IPS DF 4.7 (cell line): ENCODE measurements around the gene FGGY.
"Not testable (repeated sequence)": the region's sequence is repeated elsewhere in the genome, so short reads cannot be mapped to it uniquely, and the experiment has no call there.

Experiments used
- DNase-seq: peaks from one replicate; pipeline ENCODE4 v3.0.0-alpha.2; 2013; ENCODE audit warnings: low spot score; ENCODE audit errors: extremely low read depth

Gene FGGY

GRCh38 chr1:59438058-59438560 is 141.2 kb downstream of the FGGY start:
- no peak for DNase-seq

- DNase-seq = no peak
Measured at GRCh38 chr1:59442492-59442891, 145.6 kb downstream of the FGGY start.

GRCh38 chr1:59443310-59443709 is 146.4 kb downstream of the FGGY start:
- DNase-seq = no peak

DNA sequence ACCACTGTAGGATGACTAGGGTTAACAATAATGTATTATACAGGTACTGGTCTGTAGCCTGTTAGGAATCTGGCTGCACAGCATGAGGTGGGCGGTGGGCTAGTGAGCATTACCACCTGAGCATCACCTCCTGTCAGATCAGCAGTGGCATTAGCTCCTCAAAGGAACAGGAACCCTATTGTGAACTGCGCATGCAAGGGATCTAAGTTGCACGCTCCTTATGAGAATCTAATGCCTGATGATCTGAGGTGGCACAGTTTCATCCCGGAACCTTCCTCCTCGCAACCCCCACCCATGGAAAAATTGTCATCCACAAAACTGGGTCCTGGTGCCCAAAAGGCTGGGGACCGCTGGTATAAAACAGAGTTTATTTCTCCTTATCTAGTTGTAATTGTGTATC is 147.6 kb downstream of the FGGY start:
- no peak for DNase-seq

DNA sequence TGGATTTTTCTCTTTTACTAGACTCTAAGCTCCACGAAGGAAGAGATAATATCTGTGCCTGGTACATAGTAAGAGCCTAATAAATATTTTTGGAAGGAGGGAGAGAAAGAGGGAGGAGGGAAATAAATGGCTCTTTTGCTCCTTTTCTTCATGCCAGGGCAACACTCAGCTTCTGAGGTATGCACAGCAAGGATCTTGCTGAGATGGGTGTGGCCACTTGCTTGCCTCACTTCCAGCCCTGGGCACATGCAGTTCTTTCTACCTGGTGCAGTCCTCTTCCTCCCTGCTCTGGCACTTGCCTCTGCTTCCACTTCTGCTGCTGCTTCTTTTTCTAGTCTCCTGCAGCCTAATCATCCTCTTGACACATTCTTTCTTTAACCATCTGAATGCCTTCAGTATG is 148.1 kb downstream of the FGGY start:
- no peak for DNase-seq

DNA sequence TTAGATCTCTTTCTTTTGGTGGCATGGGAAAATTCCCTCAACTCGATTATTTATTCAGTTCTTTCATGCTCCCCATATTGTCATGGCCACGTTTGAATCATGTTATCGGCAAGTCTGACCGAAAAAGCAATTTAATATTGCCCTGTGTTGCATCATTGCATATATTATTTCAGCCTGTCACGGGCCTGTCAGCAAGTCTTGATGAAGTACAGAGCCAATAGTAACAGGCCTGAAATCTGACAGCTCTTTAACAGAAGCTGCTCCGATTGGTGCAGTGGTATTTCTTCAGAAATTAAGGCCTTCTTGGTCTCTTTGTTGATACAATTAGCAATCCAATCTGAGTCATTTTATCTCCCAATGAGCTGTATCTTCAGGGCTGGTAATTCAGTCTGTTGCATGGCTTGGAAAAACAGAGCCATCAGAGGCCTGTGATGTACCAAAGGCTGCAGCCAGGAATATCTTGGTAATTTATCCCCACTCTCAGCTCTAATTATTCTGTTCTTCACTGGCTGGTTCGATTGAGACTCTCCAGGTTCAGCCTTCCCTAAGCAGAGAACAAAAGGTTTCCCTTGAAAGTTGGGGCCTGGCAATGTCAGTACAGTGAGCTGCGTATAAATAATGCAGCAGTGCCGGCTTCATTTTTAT is 149.5 kb downstream of the FGGY start:
- DNase-seq = no peak

DNA sequence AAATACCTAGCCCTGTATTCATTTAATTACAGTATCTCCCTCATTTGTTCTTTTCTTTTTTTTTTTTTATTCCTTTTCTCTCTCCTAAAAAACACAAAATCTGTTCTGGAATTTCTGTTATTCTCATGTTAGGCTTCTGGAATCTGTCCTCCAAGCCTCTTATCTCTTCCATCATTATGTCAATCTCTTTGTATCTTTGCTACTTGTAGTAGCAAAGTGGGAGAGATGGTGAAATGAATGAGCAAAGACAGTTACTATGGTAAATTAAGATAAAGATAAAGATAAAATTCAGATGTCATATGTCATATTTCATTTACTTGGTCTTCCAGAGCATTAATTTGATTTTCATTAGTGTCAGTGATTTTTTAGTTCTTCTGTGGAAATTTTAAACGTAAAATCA is 155.1 kb downstream of the FGGY start:
- no peak for DNase-seq

DNA sequence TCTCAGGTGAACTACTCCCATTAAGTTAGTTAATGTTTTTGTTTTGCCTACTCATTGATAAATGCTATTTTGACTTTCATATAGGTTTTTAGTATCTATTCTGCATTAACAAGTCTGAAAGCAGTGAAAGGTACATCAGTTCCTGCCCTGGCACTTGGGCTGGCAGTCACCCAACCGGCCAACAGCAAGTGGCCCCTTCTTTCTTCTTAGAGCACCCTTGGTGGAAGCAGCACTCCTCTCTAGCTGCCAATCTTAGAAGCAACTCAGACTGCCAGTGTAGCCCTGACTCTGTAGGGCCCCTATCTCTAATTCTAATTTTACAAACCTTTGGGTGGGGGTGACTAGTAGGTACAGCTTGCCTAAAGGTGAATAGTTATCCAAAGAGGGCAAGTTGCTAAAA is 155.7 kb downstream of the FGGY start:
- no peak for DNase-seq

DNA sequence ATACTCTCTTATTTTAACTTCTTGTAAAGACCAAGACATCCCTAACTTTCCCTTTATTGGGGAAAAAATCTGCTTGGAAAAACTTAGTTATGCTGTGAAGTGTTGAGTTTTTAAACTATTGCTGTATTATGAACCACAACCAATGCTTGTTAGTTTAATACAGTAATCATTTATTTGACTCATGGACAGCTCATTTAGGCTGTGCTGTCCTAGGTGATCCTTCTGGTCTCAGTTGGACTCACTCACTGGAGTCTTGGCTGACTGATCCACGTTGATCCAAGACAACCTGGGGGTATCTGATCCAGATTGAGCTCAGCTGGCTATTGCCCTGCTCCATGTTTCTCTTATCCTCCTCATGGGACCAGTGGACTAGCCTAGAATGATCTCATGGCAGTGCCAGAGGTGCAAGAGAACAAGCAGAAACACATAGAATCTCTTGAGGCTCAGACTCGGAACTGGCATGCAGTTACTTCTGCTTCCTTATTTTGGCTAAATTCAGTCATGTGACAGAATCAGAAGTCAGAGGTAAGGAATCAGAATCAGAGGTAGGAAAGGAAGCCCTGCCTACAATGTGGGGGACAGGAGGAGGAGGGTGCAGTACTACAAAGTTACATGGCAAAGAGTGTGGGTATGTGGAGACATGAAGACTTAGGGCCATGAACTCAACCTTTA is 156.5 kb downstream of the FGGY start:
- DNase-seq = no peak

GRCh38 chr1:59455206-59455605 is 158.3 kb downstream of the FGGY start:
- DNase-seq = no peak

DNA sequence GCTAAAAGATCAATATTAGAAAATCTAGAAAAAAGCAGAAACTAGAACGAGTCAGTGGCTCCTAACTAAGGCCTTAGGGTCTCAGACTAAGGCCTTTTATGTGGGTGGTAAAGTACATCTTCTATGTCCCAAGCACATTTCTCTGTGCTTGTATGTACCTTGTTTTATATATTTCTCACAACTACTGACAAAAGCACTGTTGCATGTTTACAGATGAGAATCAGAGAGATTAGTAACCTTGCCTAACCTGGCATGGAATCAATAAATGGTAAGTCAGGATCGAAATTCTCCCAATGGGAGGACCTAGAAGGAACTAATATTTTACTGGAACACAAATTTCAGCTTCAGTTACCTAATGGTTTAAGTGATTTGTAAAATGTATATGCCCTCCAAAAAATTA is 160.9 kb downstream of the FGGY start:
- DNase-seq = no peak

DNA sequence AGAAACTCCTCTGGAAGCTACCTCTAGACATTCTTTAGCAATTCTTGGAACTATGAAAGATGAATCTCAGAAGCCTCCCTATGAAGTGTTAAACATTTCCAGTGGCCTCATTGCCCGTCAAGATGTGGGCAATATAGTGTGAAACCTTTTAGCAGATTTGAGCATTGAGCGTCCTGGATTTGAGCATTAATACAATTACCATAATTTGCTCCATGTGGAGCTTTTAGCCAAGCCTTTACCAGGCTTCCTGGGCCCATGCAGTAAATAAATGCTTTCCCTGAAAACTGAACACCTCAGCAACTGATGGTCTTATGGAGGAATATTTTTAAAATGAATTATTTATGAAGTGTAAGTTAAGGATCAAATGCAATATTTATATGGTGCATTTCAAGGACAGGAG is 162.0 kb downstream of the FGGY start:
- DNase-seq = no peak

DNA sequence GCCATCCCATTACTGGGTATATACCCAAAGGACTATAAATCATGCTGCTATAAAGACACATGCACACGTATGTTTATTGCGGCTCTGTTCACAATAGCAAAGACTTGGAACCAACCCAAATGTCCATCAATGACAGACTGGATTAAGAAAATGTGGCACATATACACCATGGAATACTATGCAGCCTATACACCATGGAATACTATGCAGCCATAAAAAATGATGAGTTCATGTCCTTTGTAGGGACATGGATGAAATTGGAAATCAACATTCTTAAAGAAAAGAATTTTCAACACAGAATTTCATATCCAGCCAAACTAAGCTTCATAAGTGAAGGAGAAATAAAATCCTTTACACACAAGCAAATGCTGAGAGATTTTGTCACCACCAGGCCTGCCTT is 166.0 kb downstream of the FGGY start:
- not testable (repeated sequence) for DNase-seq

DNA sequence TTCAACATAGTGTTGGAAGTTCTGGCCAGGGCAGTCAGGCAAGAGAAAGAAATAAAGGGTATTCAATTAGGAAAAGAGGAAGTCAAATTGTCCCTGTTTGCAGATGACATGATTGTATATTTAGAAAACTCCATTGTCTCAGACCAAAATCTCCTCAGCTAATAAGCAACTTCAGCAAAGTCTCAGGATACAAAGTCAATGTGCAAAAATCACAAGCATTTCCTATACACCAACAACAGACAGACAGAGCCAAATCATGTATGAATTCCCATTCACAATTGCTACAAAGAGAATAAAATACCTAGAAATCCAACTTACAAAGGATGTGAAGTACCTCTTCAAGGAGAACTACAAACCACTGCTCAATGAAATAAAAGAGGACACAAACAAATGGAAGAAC is 168.6 kb downstream of the FGGY start:
- DNase-seq = not testable (repeated sequence)

DNA sequence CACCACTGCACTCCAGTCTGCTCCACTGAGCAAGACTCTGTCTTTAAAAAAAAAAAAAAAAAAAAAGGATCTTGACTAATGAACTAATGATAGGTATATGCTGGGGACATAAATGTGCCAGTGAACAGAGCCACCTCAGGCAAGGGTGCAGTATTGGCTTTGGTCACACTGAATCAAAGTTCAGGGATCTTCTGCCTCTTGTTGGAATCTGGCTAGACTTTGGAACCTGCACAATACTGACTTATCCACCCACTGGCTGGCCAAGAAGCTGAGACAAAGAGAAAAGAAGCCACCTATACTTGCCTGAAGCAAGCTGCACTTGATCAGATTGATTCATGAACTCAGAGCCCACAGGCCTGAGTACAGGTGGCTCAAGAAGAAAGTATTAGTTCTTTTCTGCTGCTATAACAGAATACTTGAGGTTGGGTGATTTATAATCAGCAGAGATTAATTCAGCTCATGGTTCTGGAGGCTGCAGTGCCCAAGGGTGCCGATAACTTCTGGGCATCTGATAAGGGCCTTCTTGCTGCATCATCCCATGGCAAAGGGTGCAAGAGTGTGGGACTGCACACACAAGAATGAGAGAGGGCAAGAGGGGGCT is 172.0 kb downstream of the FGGY start:
- no peak for DNase-seq

DNA sequence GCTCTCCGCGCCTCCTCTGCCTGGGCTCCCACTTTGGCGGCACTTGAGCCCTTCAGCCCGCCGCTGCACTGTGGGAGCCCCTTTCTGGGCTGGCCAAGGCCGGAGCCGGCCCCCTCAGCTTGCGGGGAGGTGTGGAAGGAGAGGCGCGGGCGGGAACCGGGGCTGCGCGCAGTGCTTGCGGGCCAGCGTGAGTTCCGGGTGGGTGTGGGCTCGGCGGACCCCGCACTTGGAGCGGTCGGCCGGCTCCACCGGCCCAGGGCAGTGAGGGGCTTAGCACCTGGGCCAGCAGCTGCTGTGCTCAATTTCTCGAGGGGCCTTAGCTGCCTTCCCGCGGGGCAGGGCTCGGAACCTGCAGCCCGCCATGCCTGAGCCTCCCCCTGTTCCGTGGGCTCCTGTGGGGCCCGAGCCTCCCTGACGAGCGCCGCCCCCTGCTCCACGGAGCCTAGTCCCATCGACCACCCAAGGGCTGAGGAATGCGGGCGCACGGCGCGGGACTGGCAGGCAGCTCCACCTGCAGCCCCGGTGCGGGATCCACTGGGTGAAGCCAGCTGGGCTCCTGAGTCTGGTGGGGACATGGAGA is 175.2 kb downstream of the FGGY start:
- not testable (repeated sequence) for DNase-seq

- no peak for DNase-seq
Measured at GRCh38 chr1:59473831-59474230, 176.9 kb downstream of the FGGY start.

DNA sequence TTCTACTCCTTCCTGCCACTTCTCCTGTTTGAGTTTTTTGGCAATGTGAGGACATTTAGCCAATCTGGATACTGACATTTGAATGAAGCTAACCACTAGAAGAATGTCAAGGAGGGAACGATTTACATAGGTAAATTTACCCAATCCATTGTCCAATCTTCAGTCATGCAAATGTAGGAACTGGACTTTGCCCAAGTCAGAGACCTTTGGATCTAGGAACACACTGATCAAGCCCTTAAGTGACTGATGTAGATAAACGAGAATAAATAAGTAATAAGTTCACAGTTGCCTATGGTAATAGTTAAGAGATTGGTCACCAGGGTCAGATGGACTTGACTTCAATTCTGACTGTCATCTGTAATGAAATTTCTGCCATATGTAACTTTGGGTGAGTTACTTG is 177.6 kb downstream of the FGGY start:
- no peak for DNase-seq

DNA sequence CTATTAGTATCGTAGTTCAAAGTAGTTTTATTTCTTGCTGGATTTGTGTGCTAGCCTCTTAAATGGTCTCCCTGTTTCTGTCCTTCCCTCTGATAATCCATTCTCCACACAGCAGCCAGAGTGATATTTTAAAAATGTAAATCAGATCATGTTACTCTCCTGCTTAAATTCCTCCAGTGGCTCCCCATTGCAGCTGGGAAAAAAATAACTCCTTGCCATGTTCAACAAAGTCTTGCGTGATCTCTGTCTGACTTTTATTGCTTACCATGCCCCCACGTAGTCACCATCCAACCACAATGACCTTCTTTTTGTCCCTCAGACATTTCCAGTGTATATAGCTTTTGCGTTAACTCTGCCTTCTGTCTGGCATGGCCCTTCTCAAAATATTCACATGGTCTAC is 178.8 kb downstream of the FGGY start:
- no peak for DNase-seq

DNA sequence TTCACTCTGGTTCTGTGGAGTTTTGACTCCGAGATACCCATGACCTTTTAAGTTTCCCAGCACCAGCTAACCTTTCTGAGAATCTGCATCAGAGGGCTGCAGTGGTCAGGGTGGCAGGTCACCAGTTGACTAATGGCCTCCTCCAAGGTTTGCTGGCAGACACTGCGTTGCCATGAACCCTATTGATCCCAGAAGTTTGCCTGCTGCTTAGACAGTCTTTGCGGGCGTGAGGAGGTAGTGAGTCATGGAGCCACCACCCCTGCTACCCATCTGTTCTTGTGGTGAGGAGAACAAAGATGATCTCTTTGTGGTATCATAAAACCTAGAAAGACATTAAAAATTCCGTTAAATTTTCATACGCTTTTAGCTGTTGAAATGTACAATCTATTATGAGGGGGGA is 180.4 kb downstream of the FGGY start:
- DNase-seq = no peak

DNA sequence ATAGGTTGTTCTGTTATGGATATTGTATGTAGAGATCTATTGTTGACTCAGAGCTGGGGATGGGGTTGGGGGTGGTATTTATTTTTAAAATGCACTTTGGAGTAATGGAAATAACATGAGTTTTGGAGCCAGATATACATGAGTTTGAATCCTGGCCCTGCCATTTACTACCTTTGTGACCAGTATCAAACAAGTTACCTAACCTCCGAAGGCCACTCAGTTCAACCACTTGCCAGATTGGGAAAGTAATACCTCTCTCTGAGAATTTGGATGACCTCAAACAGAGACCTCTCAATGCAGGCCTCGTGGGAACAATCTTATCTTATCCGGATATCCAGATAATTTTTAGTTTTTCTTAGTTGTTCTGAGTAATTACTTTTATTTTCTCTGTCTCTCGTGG is 181.0 kb downstream of the FGGY start:
- DNase-seq = no peak

- DNase-seq = no peak
Measured at GRCh38 chr1:59478822-59479221, 181.9 kb downstream of the FGGY start.
